Thoracic aorta (tissue), 2 donors: Measurements from ENCODE around the gene HTATIP2. TPM values are rescaled to one million over a fixed set of nuclear protein-coding genes. Genes with fewer than 3 reads are reported as not detected.

Source experiments
- ATAC-seq: fragments of 150-250 bp; one replicate; pipeline ENCODE4 v1.8.0; 2017; ENCODE audit warnings: low read depth; ENCODE audit not compliant: insufficient number of reproducible peaks, low FRiP score
- DNase-seq: peaks from one replicate; pipeline ENCODE4 v3.0.0-alpha.2; 2020; ENCODE audit warnings: low spot score
- H3K27ac ChIP-seq, 2 donors: fragments of 200-600 bp; sonication (generic); 1 replicate in 1 of 2; 2 replicates in 1 of 2; pipeline ENCODE4 v1.5.1; 2016; ENCODE audit warnings: mild to moderate bottlenecking in 2 of 2, moderate library complexity in 2 of 2
- H3K27me3 ChIP-seq: fragments of 200-600 bp; sonication (generic); replicated peaks from 2 replicates; pipeline ENCODE4 v1.6.0; 2016; ENCODE audit warnings: mild to moderate bottlenecking; ENCODE audit not compliant: insufficient read depth
- H3K36me3 ChIP-seq: fragments of 200-600 bp; sonication (generic); one replicate; pipeline ENCODE4 v1.5.1; 2016
- H3K4me1 ChIP-seq, 2 donors: fragments of 200-600 bp; sonication (generic); 1 replicate in 1 of 2; 2 replicates in 1 of 2; pipeline versions ENCODE4 v1.5.1 to v1.6.0; 2016; ENCODE audit warnings: low read depth in 2 of 2, mild to moderate bottlenecking in 1 of 2; ENCODE audit not compliant: control insufficient read depth in 1 of 2
- H3K4me3 ChIP-seq: fragments of 200-600 bp; sonication (generic); 2 replicates; pipeline ENCODE4 v1.5.1; 2016; ENCODE audit warnings: mild to moderate bottlenecking
- H3K9me3 ChIP-seq: fragments of 200-600 bp; sonication (generic); 2 replicates; pipeline ENCODE4 v1.5.1; 2016
- total RNA-seq, 2 donors: library from RNA; depleted of rRNA; stranded (reverse); fragments of >200 nt; gene quantifications; one replicate each; pipeline versions ENCODE4 v1.1.0 to v1.2.3, GENCODE V29; 2016
- TF ChIP-seq, protein P1 (sequence below): fragments of 200-600 bp; sonication (generic); IDR thresholded peaks from one replicate; pipeline ENCODE4 v1.5.1; 2019; ENCODE audit warnings: antibody characterized with exemption

Gene HTATIP2
- total RNA-seq, 2 donors from 2014 or later, result 29.0 to 29.9 TPM

DNA sequence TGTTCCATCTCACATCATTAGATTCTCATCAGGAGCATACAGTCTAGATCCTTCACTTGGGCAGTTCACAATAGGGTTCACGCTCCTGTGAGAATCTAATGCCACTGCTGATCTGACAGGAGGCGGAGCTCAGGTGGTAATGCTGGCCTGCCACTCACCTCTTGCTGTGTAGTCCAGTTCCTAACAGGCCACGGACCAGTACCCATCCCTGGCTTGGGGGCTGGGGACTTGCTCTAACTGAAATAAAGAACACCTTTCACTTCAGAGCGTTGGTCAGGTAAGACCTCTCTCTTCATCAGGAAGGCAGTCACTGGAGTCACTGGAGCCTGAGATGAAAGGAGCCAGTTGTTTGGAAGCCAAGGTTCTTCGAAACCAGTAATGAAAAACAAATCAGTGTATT, 65.7 kb downstream of the HTATIP2 start:
- Histone ChIP-seq H3K36me3 (no peaks in the 10 kb centered on the region), H3K4me1 (no peaks in the 10 kb centered on the region), H3K4me3 (no peak overlapping the region), H3K9me3 (no peaks in the 10 kb centered on the region), H3K27ac (no peak overlapping the region), H3K27me3 (no peaks in the 10 kb centered on the region)
- TF ChIP-seq, protein P1, sequence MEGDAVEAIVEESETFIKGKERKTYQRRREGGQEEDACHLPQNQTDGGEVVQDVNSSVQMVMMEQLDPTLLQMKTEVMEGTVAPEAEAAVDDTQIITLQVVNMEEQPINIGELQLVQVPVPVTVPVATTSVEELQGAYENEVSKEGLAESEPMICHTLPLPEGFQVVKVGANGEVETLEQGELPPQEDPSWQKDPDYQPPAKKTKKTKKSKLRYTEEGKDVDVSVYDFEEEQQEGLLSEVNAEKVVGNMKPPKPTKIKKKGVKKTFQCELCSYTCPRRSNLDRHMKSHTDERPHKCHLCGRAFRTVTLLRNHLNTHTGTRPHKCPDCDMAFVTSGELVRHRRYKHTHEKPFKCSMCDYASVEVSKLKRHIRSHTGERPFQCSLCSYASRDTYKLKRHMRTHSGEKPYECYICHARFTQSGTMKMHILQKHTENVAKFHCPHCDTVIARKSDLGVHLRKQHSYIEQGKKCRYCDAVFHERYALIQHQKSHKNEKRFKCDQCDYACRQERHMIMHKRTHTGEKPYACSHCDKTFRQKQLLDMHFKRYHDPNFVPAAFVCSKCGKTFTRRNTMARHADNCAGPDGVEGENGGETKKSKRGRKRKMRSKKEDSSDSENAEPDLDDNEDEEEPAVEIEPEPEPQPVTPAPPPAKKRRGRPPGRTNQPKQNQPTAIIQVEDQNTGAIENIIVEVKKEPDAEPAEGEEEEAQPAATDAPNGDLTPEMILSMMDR, result no peak
- no peak for ATAC-seq
- no peak for DNase-seq

Other genes with a start within 250 kb of the HTATIP2 start
- gene DBX1, start 203.2 kb upstream of the HTATIP2 start, total RNA-seq, result not detected
- 10 to 100 TPM in 1 of 2 donors, 1 to 10 TPM in 1; 7.9 to 21.0 TPM for gene PRMT3, start 24.0 kb downstream of the HTATIP2 start, total RNA-seq
- gene SLC6A5, start 235.9 kb downstream of the HTATIP2 start, total RNA-seq, result not detected